Activated CD4-positive, alpha-beta T cell treated with anti-CD3 and anti-CD28 coated beads for 24 hours (primary cell): ENCODE measurements around the gene INSRR.

ENCODE experiments used
- DNase-seq, 2 donors: peaks; one replicate each; pipeline ENCODE4 v3.0.0-alpha.2; 2020; ENCODE audit warnings: low read depth in 2 of 2

The INSRR gene

GRCh38 chr1:156874572-156875340, 15.8 kb upstream of the INSRR start:
- DNase-seq, result no peak

GRCh38 chr1:156874142-156874541, 15.2 kb upstream of the INSRR start:
- DNase-seq, result no peak

- no peak for DNase-seq
Measured at GRCh38 chr1:156873659-156874058, 14.7 kb upstream of the INSRR start.

- no peak for DNase-seq
Measured at GRCh38 chr1:156869455-156869854, 10.5 kb upstream of the INSRR start.

GRCh38 chr1:156868341-156868740, 9.4 kb upstream of the INSRR start:
- DNase-seq, result no peak

GRCh38 chr1:156866249-156866909, 7.5 kb upstream of the INSRR start:
- no peak for DNase-seq

GRCh38 chr1:156865865-156866248, 6.9 kb upstream of the INSRR start:
- DNase-seq, result no peak

GRCh38 chr1:156865258-156865657, 6.3 kb upstream of the INSRR start:
- DNase-seq, result no peak

- no peak for DNase-seq
Measured at GRCh38 chr1:156864796-156865195, 5.9 kb upstream of the INSRR start.

- no peak for DNase-seq
Measured at GRCh38 chr1:156863631-156864030, 4.7 kb upstream of the INSRR start.

- DNase-seq, result no peak
Measured at GRCh38 chr1:156862997-156863599, 4.2 kb upstream of the INSRR start.

GRCh38 chr1:156862584-156862983, 3.7 kb upstream of the INSRR start:
- no peak for DNase-seq

GRCh38 chr1:156860628-156861423, 1.9 kb upstream of the INSRR start, which contains the start of gene NTRK1:
TSS of gene NTRK1 (plus strand) at chr1:156860865. CDS start at chr1:156860935, 70 bp downstream.
- no peak for DNase-seq

- peak; percentile 38 to 40 for DNase-seq
Measured at GRCh38 chr1:156860113-156860627, 1.3 kb upstream of the INSRR start.

GRCh38 chr1:156859523-156860112, 701 bp upstream of the INSRR start:
- no peak for DNase-seq

GRCh38 chr1:156858555-156858956, 361 bp downstream of the INSRR start:
- no peak for DNase-seq

- DNase-seq, result no peak
Measured at GRCh38 chr1:156857532-156857931, 1.4 kb downstream of the INSRR start.

- no peak for DNase-seq
Measured at GRCh38 chr1:156856282-156856785, 2.6 kb downstream of the INSRR start.

GRCh38 chr1:156854634-156855033, 4.3 kb downstream of the INSRR start:
- no peak for DNase-seq

- DNase-seq, result no peak
Measured at GRCh38 chr1:156853761-156854160, 5.2 kb downstream of the INSRR start.

- DNase-seq, result no peak
Measured at GRCh38 chr1:156852418-156852874, 6.5 kb downstream of the INSRR start.
